HG02938 (cell line): Measurements from ENCODE around the gene ITGB1BP1.

Source experiments
- ATAC-seq: cut with Tn5 transposase; IDR thresholded peaks from one replicate; pipeline ENCODE4 v1.9.1; 2021; ENCODE audit warnings: mild to moderate bottlenecking, moderate library complexity; ENCODE audit not compliant: unreplicated experiment

The ITGB1BP1 gene

DNA sequence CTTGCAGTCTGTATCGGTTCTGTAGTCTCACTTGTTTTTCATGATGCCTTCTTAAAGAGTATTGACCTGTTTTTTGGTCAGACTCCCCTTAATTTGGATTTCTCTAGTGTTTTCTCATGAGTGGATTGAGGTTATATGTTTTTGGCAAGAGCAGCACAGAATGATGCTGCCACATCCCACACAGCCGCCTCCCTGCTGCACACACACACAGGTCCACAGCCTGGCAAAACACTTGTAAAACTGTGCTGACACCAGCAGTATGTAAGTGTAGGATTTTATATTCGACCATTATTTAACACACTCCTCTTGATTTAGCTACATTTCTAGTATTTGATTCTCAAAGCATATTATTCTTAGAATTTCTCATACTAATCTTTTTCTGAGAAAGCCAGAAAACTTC, 68.1 kb downstream of the ITGB1BP1 start:
- ATAC-seq, result no peak

DNA sequence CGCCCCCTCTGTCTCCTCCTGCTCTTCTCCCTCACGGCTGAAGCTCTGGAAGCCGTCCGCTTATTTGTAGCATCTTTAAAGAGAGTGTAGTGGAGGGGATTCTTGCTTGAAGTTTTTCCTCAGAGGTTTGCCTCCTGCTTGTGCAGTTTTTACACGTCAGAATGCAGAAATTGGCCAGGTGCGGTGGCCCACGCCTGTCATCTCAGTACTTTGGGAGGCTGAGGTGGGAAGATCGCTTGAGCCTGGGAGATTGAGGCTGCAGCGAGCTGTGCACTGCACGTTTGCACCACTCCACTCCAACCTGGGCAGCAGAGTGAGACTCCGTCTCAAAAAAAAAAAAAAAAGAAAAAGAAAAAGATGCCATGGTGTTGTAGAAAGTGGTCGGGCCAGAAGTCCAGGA, 69.0 kb downstream of the ITGB1BP1 start:
- no peak for ATAC-seq
